Measurements from ENCODE around the gene FAM120AOS.

The FAM120AOS gene

DNA sequence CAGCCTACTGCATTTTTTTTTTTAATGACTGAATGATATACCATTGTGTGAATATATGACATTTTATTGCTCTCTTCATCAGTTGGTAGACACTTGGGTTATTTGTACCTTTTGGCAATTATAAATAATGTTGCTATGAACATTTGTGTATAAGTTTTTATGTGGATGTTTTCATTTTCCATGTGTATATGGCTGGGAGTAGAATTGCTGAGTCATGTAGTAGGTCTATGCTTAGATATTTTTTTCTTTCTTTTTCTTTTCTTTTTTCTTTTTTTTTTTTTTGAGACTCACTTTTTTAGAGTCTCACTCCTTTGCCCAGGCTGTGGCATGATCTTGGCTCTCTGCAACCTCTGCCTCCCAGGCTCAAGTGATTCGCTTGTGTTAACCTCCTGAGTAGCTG lies 32.9 kb upstream of the FAM120AOS start:
- 86% methylated on average over 1 of the region's 1 CpG for WGBS
- H3K4me3 ChIP-seq (ENCODE audit: insufficient read depth in 1 of 2, low read depth in 1 of 2, low read length in 2 of 2) = no peak overlapping the region

GRCh38 chr9:93483497-93483896 lies 30.1 kb upstream of the FAM120AOS start:
- H3K4me1 ChIP-seq (ENCODE audit: control insufficient read depth, insufficient read depth, low read depth, low read length) = peaks cover 9% of the 10 kb centered on the region
- H2BK15ac ChIP-seq (ENCODE audit: low read depth, poor library complexity, severe bottlenecking) = no peak overlapping the region

More for the DNA sequence above, 32.9 kb upstream of the FAM120AOS start:
- no peak for DNase-seq
- no peak overlapping the region for H2BK12ac ChIP-seq (ENCODE audit: low read length in 2 of 2)
- no peak overlapping the region for H2BK5ac ChIP-seq (ENCODE audit: low read depth, low read length, poor library complexity, severe bottlenecking)
- no peak overlapping the region for H3K4me2 ChIP-seq (ENCODE audit: low read length, poor library complexity, severe bottlenecking)
- peaks cover 4% of the 10 kb centered on the region for H3K4me1 ChIP-seq (ENCODE audit: control insufficient read depth, insufficient read depth, low read depth, low read length)
- H2BK15ac ChIP-seq (ENCODE audit: low read depth, poor library complexity, severe bottlenecking) = no peak overlapping the region
- H3K23ac ChIP-seq (ENCODE audit: low read length in 2 of 2) = no peak overlapping the region
- H3K79me1 ChIP-seq (replicated peaks; ENCODE audit: low read length, poor library complexity, severe bottlenecking) = peaks cover 32% of the 10 kb centered on the region
- H3K18ac ChIP-seq (ENCODE audit: low read depth in 1 of 2, low read length in 2 of 2) = no peak overlapping the region
- no peaks in the 10 kb centered on the region for H3K9me3 ChIP-seq (ENCODE audit: control insufficient read depth, low read length)
- no peaks in the 10 kb centered on the region for H3K27me3 ChIP-seq (ENCODE audit: control insufficient read depth in 1 of 2, insufficient read depth in 1 of 2, low read length in 2 of 2)
- H2AK5ac ChIP-seq (ENCODE audit: low read length, severe bottlenecking) = no peak overlapping the region
- H3K4ac ChIP-seq (ENCODE audit: low read depth in 1 of 2, low read length in 2 of 2) = no peak overlapping the region
- H3K36me3 ChIP-seq (ENCODE audit: control insufficient read depth in 1 of 2, insufficient read depth in 2 of 2, low read depth in 1 of 2, low read length in 2 of 2) = peaks cover 22 to 43% of the 10 kb centered on the region in 2 experiments
- no peak overlapping the region for H4K91ac ChIP-seq (ENCODE audit: low read length)
- no peak overlapping the region for H2AFZ ChIP-seq (ENCODE audit: low read depth, low read length)
- no peak overlapping the region for H3K14ac ChIP-seq (ENCODE audit: low read length in 2 of 2)
- no peak overlapping the region for H3K9ac ChIP-seq (ENCODE audit: low read length)
- H3K27ac ChIP-seq (ENCODE audit: low read length, poor library complexity, severe bottlenecking) = no peak overlapping the region
- no peak overlapping the region for H4K8ac ChIP-seq (ENCODE audit: low read length)
- no peak overlapping the region for H2BK120ac ChIP-seq (ENCODE audit: low read depth, low read length)

DNA sequence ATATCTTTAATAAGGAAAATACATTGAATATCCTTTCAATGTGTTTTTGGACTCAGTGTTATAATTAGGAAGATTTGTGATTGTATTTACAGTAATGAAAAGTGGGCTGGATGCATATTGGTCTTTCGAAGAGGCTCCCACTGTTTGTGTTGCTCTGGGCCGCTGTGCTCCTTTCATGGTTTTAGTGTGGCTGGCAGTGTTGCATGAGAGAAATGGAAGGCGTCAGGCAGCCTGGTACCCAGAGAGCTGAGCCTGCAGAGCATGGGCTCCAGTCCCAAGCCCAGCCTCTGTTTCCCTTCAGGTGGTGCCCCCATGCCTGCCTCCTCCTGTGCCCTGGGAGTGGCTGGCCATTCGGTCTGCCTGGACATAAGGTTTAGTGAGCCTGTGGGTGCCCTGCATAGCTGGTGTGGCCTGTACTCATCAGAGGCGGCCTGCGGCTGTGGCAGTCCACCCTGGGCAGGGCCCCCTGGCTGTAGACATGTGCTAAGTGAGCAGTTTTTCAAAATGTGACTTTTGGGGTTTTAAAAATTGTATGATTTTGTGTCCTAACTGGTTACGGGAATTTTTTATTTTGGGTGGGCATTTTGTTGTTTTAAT lies 27.4 kb upstream of the FAM120AOS start:
- no peak overlapping the region for H2BK12ac ChIP-seq (ENCODE audit: low read length in 2 of 2)
- H2BK120ac ChIP-seq (ENCODE audit: low read depth, low read length) = no peak overlapping the region
- H3K18ac ChIP-seq (ENCODE audit: low read depth in 1 of 2, low read length in 2 of 2) = peak overlapping the region in 1 of 2 experiments; percentile 49
- H3K27me3 ChIP-seq (ENCODE audit: control insufficient read depth in 1 of 2, insufficient read depth in 1 of 2, low read length in 2 of 2) = no peaks in the 10 kb centered on the region
- peak overlapping the region; percentile 84 for H4K8ac ChIP-seq (ENCODE audit: low read length)
- peak overlapping the region in 1 of 2 experiments; percentile 65 for H3K4ac ChIP-seq (ENCODE audit: low read depth in 1 of 2, low read length in 2 of 2)
- H2BK15ac ChIP-seq (ENCODE audit: low read depth, poor library complexity, severe bottlenecking) = no peak overlapping the region
- H3K4me1 ChIP-seq (ENCODE audit: control insufficient read depth, insufficient read depth, low read depth, low read length) = peaks cover 9% of the 10 kb centered on the region
- H2AK5ac ChIP-seq (ENCODE audit: low read length, severe bottlenecking) = no peak overlapping the region
- H3K9me3 ChIP-seq (ENCODE audit: control insufficient read depth, low read length) = no peaks in the 10 kb centered on the region
- no peak overlapping the region for H3K9ac ChIP-seq (ENCODE audit: low read length)
- no peak overlapping the region for H3K4me3 ChIP-seq (ENCODE audit: insufficient read depth in 1 of 2, low read depth in 1 of 2, low read length in 2 of 2)
- H3K14ac ChIP-seq (ENCODE audit: low read length in 2 of 2) = no peak overlapping the region
- no peak overlapping the region for H2AFZ ChIP-seq (ENCODE audit: low read depth, low read length)
- peak overlapping the region; percentile 66 for H4K91ac ChIP-seq (ENCODE audit: low read length)
- H3K4me2 ChIP-seq (ENCODE audit: low read length, poor library complexity, severe bottlenecking) = no peak overlapping the region
- no peak overlapping the region for H3K27ac ChIP-seq (ENCODE audit: low read length, poor library complexity, severe bottlenecking)
- DNase-seq = no peak
- peaks cover 27% of the 10 kb centered on the region for H3K79me1 ChIP-seq (replicated peaks; ENCODE audit: low read length, poor library complexity, severe bottlenecking)
- H3K23ac ChIP-seq (ENCODE audit: low read length in 2 of 2) = peak overlapping the region in 1 of 2 experiments; percentile 37
- peaks cover 24 to 32% of the 10 kb centered on the region in 2 experiments for H3K36me3 ChIP-seq (ENCODE audit: control insufficient read depth in 1 of 2, insufficient read depth in 2 of 2, low read depth in 1 of 2, low read length in 2 of 2)
- no peak overlapping the region for H2BK5ac ChIP-seq (ENCODE audit: low read depth, low read length, poor library complexity, severe bottlenecking)
- WGBS = 95% methylated on average over 7 of the region's 7 CpGs

More at GRCh38 chr9:93483497-93483896, 30.1 kb upstream of the FAM120AOS start:
- H2BK120ac ChIP-seq (ENCODE audit: low read depth, low read length) = no peak overlapping the region
- no peak overlapping the region for H4K8ac ChIP-seq (ENCODE audit: low read length)
- no peak overlapping the region for H4K91ac ChIP-seq (ENCODE audit: low read length)
- 100% methylated on average over 1 of the region's 2 CpGs for WGBS
- H3K4ac ChIP-seq (ENCODE audit: low read depth in 1 of 2, low read length in 2 of 2) = no peak overlapping the region
- no peak overlapping the region for H3K27ac ChIP-seq (ENCODE audit: low read length, poor library complexity, severe bottlenecking)
- H2AFZ ChIP-seq (ENCODE audit: low read depth, low read length) = no peak overlapping the region
- no peak for DNase-seq
- no peak overlapping the region for H2BK5ac ChIP-seq (ENCODE audit: low read depth, low read length, poor library complexity, severe bottlenecking)
- H3K23ac ChIP-seq (ENCODE audit: low read length in 2 of 2) = no peak overlapping the region
- no peak overlapping the region for H3K14ac ChIP-seq (ENCODE audit: low read length in 2 of 2)
- H3K9ac ChIP-seq (ENCODE audit: low read length) = no peak overlapping the region
- no peaks in the 10 kb centered on the region for H3K27me3 ChIP-seq (ENCODE audit: control insufficient read depth in 1 of 2, insufficient read depth in 1 of 2, low read length in 2 of 2)
- no peak overlapping the region for H3K4me3 ChIP-seq (ENCODE audit: insufficient read depth in 1 of 2, low read depth in 1 of 2, low read length in 2 of 2)
- peaks cover 28% of the 10 kb centered on the region for H3K79me1 ChIP-seq (replicated peaks; ENCODE audit: low read length, poor library complexity, severe bottlenecking)
- H3K18ac ChIP-seq (ENCODE audit: low read depth in 1 of 2, low read length in 2 of 2) = no peak overlapping the region
- no peaks in the 10 kb centered on the region for H3K9me3 ChIP-seq (ENCODE audit: control insufficient read depth, low read length)
- no peak overlapping the region for H3K4me2 ChIP-seq (ENCODE audit: low read length, poor library complexity, severe bottlenecking)
- H3K36me3 ChIP-seq (ENCODE audit: control insufficient read depth in 1 of 2, insufficient read depth in 2 of 2, low read depth in 1 of 2, low read length in 2 of 2) = peaks cover 24% of the 10 kb centered on the region in 2 experiments
- no peak overlapping the region for H2AK5ac ChIP-seq (ENCODE audit: low read length, severe bottlenecking)
- no peak overlapping the region for H2BK12ac ChIP-seq (ENCODE audit: low read length in 2 of 2)

DNA sequence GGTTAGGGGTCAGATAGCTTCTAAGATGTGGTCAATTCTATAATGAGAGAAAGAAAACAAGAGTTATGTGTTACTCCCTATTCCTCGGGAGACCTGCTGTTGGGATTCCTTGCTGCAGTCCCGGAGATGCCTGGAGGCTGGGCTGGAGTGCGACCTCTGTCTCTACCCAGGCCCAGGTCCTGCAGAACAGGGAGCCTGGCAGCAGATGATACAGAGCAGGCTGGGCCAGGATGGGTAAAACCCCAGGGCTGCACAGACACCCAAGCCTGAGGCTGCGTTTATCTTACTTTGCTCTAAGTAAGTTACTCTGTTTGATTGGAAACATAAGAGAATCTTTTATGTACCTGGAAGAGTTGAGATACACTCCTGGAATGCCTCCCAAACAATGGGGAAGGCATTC lies 26.9 kb upstream of the FAM120AOS start:
- H3K23ac ChIP-seq (ENCODE audit: low read length in 2 of 2) = no peak overlapping the region
- 77% methylated on average over 4 of the region's 4 CpGs for WGBS
- no peak for DNase-seq

More for the DNA sequence above, 26.9 kb upstream of the FAM120AOS start:
- no peak overlapping the region for H3K9ac ChIP-seq (ENCODE audit: low read length)
- H4K8ac ChIP-seq (ENCODE audit: low read length) = no peak overlapping the region
- no peak overlapping the region for H2BK5ac ChIP-seq (ENCODE audit: low read depth, low read length, poor library complexity, severe bottlenecking)
- H3K14ac ChIP-seq (ENCODE audit: low read length in 2 of 2) = no peak overlapping the region
- H3K4me2 ChIP-seq (ENCODE audit: low read length, poor library complexity, severe bottlenecking) = no peak overlapping the region
- H2AFZ ChIP-seq (ENCODE audit: low read depth, low read length) = no peak overlapping the region
- peaks cover 9% of the 10 kb centered on the region for H3K4me1 ChIP-seq (ENCODE audit: control insufficient read depth, insufficient read depth, low read depth, low read length)
- no peak overlapping the region for H3K4ac ChIP-seq (ENCODE audit: low read depth in 1 of 2, low read length in 2 of 2)
- no peak overlapping the region for H2BK12ac ChIP-seq (ENCODE audit: low read length in 2 of 2)
- no peaks in the 10 kb centered on the region for H3K27me3 ChIP-seq (ENCODE audit: control insufficient read depth in 1 of 2, insufficient read depth in 1 of 2, low read length in 2 of 2)
- H3K9me3 ChIP-seq (ENCODE audit: control insufficient read depth, low read length) = no peaks in the 10 kb centered on the region
- no peak overlapping the region for H4K91ac ChIP-seq (ENCODE audit: low read length)
- no peak overlapping the region for H2AK5ac ChIP-seq (ENCODE audit: low read length, severe bottlenecking)
- H2BK120ac ChIP-seq (ENCODE audit: low read depth, low read length) = no peak overlapping the region
- H3K79me1 ChIP-seq (replicated peaks; ENCODE audit: low read length, poor library complexity, severe bottlenecking) = peaks cover 24% of the 10 kb centered on the region
- no peak overlapping the region for H3K27ac ChIP-seq (ENCODE audit: low read length, poor library complexity, severe bottlenecking)
- H2BK15ac ChIP-seq (ENCODE audit: low read depth, poor library complexity, severe bottlenecking) = no peak overlapping the region
- peaks cover 20 to 27% of the 10 kb centered on the region in 2 experiments for H3K36me3 ChIP-seq (ENCODE audit: control insufficient read depth in 1 of 2, insufficient read depth in 2 of 2, low read depth in 1 of 2, low read length in 2 of 2)
- H3K4me3 ChIP-seq (ENCODE audit: insufficient read depth in 1 of 2, low read depth in 1 of 2, low read length in 2 of 2) = peak overlapping the region in 1 of 2 experiments; percentile 28
- H3K18ac ChIP-seq (ENCODE audit: low read depth in 1 of 2, low read length in 2 of 2) = no peak overlapping the region

Measured in mesenchymal stem cell (in vitro differentiated cells and primary cell).